Fibroblast of lung (primary cell): Measurements from ENCODE around the gene GRAMD4.

Experiments
- CTCF ChIP-seq, 2 donors: IDR thresholded peaks in 1 of 2; conservative IDR thresholded peaks in 1 of 2; 1 replicate in 1 of 2; 2 replicates in 1 of 2; pipeline ENCODE4 v1.5.1; 2011 to 2012; ENCODE audit warnings: low read length in 2 of 2, control low read depth in 1 of 2, inconsistent platforms in 1 of 2, low read depth in 1 of 2, mild to moderate bottlenecking in 1 of 2
- EZH2 ChIP-seq: IDR thresholded peaks from 2 replicates; pipeline ENCODE4 v1.5.1; 2012; ENCODE audit warnings: low read length, control low read depth, mild to moderate bottlenecking; ENCODE audit errors: missing control alignments

- TF ChIP-seq CTCF (conservative IDR thresholded peaks at IDR 0.05 in 1 of 2, IDR thresholded peaks at IDR 0.05 in 1 of 2; ENCODE audit: low read depth in 1 of 2, low read length in 2 of 2): no peak
- no peak for TF ChIP-seq EZH2
These were observed 57.9 kb downstream of the GRAMD4 start for GRCh38 chr22:46678003-46678657.
